Neural cell (in vitro differentiated cells): ENCODE data around the gene CUX1.

Experiments
- CTCF ChIP-seq: fragments of 450-650 bp; IDR thresholded peaks from 2 replicates; pipeline ENCODE4 v1.5.1; 2014; ENCODE audit warnings: antibody characterized with exemption, mild to moderate bottlenecking, moderate library complexity; ENCODE audit not compliant: poor library complexity, severe bottlenecking
- EZH2 ChIP-seq: fragments of 200-600, 300-800 bp; shearing (Covaris generic), sonication (generic); IDR thresholded peaks from 2 replicates; pipeline ENCODE4 v1.6.1; 2014; ENCODE audit warnings: antibody characterized with exemption, low read length, borderline replicate concordance, mild to moderate bottlenecking; ENCODE audit not compliant: insufficient read depth, poor library complexity, severe bottlenecking
- POLR2AphosphoS5 ChIP-seq: IDR thresholded peaks from 2 replicates; pipeline ENCODE4 v1.6.1; 2012
- RAD21 ChIP-seq: fragments of 450-650 bp; conservative IDR thresholded peaks from 2 replicates; pipeline ENCODE4 v1.6.1; 2014; ENCODE audit warnings: antibody characterized with exemption, mild to moderate bottlenecking, moderate library complexity
- SMC3 ChIP-seq: fragments of 450-650 bp; conservative IDR thresholded peaks from 2 replicates; pipeline ENCODE4 v1.6.1; 2014; ENCODE audit warnings: antibody characterized with exemption, mild to moderate bottlenecking, moderate library complexity; ENCODE audit not compliant: poor library complexity

DNA sequence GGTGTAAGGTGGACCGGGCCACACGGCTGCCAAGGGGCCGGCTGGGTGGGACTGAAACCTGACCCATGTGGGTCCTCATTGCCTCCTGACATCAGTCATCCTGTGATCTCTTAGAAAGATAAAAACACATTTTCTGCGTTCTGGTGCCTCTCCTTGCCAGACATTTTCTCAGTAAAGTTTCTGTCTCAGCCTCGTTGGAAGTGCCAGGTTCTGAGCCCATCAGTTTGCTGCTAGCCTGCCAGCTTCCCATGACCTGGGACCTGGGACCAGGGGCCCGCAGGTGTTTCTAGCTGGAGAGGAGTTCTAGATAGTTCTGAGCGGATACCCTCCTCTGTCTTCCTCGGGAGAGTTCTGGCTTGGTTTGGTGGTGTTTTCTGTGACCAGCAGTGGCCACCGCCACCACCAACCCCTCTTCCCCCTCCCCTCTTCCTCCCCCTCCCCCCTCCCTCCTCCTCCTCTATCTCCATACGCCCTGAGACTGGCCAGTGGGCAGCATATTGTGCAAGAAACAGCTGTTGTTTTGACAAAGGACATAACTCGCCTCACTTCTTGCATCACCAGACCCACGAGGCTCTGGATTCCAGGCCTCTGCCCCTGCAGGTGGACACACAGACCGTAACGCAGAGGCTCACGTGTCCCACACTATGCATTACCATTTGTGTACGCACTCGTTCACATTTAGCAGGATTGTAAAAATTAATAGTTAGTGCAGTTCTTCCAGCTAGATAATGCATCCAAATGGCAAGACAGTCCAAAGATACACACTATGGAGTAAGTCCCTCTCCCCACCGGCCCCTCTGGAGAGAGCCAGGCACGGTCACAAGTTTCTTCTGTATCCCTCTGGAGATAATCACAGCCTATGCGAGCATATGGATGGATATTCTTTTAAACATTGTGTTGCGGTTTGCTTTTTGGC lies 94.6 kb downstream of the CUX1 start:
- TF ChIP-seq EZH2 (no peak), SMC3 (no peak), CTCF (no peak), POLR2AphosphoS5 (no peak), RAD21 (no peak)
